ENCODE results near the gene RAI14.
A peak's percentile ranks its signal among the peaks of the same experiment; 100 is the strongest.

Gene RAI14

DNA sequence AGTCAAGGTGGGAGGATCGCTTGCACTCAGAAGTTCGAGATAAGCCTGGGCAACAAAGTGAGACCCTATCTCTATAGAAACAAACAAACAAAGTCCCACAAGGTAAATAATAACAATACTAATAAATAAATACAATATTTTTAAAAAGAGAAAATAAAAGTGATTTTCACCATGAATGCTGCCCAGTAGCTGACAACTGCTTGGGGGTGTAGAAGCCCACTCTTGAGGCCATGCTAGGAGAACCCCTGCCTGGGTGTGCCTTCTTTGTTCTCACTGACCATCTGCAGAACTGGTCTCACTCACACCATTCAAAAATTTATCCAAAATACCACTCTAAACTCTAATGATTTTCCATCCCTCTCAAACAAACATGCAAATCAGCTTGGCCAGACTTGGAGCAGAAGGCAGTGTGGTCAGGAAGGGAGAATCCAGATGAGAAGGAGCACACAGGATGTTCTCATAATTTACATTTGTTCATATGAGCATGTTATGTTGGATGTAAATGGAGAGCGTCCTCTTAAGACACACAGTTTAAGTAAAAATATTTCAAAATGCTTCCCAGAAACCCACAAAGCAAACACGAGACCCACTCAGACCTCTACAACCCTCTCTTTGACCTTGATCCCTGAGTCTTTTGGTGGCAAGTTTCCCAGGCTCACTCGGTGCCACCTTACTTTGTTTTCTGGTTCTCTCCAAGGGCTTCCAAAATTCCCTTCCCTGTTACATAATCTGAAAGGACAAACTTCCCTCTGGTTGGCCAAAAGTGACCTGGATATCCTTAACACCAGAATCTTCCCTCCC is 7.9 kb upstream of the RAI14 start:
- no peak for DNase-seq

DNA sequence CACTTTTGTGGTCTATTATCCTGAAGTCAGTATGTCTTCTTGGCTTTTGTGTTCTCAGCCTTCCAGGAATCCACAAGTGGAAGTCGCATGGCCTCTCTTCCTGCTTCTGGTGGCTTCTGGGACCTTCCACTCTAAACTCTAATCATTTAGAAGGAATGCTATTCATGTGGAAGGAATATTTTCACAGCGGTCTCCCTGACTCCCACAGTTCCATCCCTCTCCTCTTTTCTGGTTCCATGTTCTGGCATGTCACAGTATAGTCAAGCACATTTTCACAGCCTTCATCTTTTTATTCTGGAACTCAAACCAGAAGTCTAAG is 7.3 kb upstream of the RAI14 start:
- DNase-seq = no peak

DNA sequence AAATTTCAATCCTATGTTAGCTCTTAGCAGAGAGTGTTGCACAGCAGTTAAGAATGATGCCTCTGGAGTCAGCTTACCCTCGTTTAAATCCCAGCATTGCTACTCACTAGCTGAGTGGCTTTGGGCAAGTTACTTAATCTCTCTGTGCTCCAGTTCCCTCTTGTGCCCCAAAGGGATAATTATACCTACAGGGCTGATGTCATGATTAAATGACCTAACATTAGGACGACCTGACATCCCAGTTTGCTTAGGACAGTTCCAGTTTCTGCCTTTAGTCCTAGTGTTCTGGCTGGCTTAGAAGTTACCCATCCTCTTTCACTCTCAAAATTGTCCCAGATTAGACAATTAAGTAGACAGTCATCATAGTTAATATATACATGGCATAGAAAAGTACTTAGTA is 4.3 kb upstream of the RAI14 start:
- no peak for DNase-seq

DNA sequence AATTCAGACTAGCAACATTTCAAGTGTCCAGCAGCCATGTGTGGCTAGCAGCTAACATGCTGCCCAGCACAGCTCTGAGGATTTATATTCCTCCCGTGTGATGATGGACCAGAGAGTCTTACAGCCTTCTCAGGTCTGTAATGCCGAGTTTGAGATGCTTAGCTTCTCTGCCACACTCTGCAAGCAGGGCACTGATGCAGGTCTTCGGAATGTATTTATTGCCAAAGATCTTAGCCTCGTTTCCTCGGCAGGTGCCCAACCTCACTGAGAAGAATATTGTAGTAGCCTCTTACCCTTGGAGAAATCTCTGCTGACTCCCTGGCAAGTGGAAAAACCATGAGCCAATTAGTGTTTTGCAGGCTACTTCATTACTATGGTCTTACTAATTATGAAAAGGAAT is 3.7 kb upstream of the RAI14 start:
- DNase-seq = no peak

DNA sequence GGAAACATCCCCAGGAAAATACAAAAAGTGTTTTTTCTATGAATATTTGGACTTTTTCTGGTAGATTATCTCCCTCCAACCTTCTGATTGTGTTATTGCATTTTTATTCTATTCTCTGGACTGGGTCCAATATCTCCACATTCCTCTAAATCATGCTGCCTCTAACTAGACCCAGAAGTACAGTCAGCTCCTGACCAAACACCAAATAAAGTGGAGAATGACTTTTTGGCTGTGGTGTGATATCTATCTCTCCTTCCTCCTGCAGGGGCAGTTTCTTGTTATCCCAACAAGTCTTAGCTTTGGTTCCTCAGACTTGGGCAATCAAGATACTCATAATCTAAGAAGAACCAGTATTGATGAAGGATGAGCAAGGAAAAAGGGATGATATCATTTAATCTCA is 3.2 kb upstream of the RAI14 start:
- no peak for DNase-seq

DNA sequence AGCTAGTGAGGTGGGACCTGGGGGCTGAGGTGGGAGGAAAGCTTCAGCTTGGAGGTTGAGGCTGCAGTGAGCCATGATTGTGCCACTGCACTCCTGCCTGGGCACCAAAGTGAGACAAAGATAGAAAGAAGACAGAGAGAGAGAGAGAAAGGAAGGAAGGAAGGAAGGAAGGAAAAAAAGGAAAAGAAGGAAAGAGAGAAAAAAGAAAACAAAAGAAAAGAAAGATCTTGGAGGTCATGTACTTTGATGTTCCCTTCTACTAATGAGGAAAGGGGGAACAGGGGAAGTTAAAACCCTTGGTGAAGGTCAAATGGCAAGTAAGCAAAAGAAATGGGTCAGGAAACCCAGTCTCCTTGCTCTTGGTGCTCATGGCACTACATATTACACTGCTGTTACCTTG is 2.4 kb upstream of the RAI14 start:
- no peak for DNase-seq

DNA sequence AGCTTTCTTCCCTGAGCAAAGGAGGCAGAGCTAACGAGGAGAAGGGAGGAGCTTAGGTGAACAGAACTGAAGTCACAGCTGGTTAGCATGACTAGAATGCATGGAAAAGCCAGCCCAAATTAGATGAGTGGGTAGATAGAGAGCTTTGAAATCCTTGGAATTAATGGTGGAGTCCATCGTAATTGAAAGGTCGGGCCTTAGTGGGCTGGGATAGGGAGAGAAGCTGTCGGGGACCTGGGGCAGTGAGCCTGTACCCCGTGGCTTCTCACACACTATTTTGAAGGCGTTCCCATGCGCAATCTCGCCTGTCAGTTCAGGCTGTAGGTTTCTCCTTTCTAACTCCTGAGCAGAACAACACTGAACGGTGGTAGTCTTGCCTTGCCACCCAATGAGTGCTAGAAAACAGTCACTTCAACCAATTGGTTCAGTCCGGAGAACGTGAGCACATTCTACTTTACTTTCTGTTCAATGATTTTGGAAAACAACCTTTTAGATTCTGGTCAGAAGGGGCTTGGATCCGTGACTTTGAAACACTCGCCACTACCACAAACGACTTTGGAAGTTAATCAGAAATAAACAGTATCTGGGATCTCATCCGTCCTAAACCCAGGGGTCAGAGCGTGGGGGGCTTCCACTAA is 655 bp upstream of the RAI14 start:
- peak; percentile 41 for DNase-seq

DNA sequence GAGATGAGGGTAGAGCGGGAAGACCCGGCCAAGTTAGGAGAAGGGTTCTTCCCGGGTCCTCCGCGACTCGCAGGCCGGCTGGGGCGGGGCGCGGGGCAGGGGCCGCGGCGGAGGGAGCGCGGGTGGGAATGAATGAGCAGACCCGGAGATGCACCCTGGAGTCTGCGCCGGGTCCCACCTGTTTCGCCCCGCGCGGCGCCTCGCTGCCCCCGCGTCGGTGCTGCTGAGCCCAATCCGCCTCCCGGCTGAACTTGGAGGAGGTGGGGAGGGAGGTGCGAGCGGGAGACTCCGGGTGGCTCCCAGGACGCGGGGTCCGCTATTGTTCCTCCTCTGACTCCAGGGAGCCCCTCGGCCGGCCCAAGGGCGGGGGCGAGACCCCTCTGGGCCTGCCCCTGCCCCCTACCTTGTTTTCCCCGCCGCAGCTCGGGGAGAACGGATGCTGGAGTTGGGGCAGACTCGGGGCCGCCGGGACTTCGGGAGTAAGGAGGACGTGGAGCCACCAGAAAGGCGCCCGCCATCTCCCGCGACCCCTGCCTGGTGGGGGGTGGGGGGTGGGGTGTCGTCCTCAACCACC is 659 bp downstream of the RAI14 start:
- DNase-seq = peak; percentile 55

DNA sequence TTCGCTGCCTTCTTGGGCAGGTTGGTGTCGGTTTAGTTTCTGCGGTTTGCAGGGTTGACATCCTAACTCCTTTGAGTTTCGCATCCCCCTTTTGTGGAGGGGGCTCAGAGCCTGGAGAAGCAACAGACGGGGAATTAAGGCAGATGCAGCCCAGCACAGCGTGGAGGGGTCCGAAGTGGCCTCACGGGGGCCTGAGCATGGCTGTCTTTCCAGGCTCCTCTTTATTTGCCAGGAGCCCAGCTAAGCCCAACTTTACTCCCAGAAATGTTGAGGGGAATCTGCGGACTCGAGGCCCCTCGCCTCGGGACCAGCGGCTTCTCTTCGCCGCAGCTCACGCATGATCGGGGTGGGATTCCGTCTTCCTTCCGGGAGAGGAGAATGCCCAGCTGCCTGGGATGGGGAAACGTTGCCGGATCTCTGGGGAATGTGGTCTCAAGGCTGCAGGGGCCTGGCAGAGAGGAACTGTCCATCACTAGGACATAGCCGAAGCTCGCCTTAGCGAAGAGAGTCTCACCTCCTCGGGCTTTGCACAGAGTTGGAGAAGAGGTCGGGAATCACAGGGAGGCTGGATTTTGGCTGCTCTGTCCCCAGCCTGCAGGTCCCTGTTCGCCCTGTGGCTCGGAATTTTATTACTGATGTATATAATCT is 1.3 kb downstream of the RAI14 start:
- DNase-seq = peak; percentile 37

DNA sequence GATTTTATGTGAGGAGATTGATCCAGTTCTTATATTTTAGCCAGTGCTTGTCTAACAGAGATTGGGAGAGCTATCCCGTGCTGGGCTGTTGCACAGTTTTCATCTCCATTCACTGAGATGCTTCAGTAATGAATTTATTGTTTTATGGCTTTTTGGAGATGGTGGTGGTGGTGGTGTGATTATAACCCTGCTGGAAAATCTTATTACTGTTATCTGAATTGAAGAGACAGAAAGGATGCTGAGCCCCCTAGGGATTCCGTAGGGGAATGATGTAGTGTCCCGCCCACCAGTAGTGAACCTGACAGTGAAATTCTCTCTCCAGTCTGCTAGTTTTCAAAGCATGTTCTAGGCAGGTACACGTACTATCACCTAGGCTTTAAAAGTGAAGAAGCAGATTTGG is 1.9 kb downstream of the RAI14 start:
- peak; percentile 68 for DNase-seq

DNA sequence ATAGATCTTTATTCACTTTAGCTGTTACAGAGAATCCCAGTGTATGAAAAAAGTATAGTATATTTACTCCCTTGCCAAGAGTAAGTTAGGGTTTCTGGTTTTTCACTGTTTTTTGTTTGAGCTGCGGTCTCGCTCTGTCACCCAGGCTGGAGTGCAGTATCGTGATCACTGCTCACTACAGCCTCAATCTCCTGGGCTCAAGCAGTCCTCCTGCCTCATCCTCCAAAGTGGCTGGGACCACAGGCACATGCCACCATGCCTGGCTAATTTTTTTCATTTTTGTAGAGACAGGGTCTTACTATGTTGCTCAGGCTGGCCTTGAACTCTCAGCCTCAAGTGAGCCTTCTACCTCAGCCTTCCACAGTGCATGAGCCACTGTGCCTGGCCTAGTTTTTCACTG is 3.0 kb downstream of the RAI14 start:
- no peak for DNase-seq

DNA sequence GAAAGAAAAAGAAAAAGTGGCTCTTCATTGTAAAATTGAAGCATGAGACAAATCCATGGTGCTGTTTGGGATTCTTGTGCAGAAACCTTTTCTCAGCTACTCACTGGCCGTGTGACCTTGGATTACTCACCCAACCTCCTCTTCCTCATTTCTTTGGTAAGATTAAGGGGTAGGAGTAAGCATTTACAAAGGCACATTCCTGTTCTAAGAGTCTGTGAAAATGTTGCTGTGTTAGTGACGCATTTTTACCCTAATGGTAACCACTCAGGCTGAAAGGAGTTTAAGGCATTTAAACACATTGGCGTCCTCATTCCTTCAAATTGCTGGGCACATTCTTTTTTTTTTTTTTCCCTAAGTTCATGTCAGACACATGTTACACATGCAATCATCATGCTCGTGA is 4.3 kb downstream of the RAI14 start:
- DNase-seq = no peak

DNA sequence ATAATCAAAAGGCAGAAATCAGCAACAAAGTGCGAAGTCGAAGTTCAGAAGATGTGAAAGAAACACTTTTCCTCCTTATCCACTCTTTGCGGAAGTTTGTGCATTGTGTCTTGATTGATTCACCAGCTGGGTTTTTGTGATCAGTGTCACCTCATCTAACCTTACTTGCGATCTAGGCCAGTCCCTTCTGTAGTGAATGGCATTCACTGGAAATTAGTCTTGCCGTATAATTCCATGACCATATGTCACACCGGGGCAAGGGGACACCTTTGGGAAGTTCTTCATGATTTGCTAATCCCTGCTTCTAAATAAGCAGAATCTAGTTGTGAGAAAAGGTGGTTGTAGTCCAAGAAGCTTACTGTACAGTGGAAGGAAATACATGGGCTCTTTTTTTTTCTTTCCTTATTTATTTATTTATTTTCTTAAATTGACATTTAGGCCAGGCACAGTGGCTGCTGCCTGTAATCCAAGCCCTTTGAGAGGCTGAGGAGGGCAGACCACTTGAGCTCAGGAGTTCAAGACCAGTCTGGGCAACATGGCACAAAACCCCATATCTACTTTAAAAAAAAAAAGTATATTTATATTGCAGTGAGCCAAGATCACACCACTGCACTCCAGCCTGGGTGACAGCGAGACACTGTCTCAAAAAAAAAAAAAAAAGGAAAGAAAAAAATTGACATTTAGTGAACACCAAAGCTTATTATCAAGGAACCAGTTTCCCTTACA is 7.8 kb downstream of the RAI14 start:
- DNase-seq = no peak

DNA sequence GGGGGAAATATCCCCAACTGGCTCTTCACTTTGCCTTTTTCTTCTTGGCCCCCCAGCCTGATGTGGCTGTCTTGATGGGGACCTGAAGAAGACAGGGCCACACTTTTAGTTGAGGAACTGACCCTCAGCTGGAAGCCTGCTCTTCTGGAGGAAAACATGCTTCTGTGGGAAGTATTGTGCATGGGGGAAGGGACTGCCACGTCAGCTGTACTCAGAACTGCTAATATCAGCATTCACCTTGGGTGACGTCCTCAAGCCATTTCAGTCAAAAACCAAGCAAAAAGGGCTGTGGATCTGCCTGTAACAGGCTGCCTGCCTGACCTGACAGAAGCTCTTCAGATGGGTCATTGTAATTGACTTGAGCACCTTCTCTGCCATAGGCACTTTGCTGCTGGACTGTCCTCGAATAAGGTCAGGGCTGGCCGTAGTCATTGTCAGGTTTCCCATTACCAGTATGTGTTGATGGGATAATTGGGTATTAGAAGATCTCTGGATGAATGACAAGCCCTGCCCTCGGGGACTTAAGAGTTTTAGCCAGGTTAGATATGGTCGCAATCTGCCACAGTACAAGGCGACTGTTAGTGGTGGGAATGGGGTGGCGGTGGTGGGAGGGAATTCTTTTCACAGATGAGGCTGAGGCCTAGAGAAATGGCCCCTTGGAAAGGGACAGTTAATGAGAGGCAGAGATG is 10.4 kb downstream of the RAI14 start:
- no peak for DNase-seq

DNA sequence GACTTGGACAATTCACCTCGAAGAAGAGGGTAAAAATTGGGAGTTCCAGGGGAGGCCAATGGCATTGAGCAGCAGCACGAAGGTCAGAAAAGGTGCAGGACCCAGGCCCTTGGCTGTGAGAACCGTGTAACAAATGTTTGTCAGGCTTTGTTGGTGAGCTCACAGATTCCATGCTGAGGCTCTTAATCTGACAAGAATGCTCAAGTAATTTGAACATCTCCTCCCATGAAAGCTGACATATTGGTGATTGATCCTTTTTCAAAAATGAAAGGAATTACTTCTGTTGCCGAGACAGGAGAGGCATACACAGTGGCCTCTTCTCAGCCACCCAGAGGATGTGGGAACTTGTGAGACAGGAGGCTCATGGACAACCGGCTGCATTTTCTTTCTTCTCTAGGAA is 11.6 kb downstream of the RAI14 start:
- DNase-seq = no peak

DNA sequence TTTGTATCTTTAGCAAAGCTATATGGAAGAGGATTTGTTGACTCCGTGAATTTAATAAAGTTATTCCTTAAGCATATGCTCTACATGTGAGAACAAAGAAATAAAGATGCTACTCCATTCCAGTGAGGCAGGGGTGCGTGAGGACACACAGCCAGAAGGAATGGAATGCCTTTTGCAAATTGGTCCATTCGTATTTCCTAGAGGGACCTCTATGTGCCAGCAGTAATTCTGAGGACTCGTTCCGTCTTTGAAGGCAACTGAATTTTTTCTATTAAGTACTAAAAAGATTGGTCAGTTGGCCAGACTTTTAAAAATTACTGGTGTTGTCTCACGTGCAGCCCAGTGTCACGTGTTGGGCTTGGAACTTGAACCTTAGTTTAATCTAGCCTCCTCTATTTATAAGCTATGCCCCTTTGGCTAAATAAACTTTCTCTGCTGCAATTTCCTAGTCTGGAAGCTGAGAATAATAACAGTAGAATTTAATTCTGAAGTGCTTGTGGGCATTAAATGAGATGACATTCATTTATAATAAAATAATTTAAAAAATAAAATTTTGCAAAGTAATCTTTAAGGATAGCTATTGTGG is 13.9 kb downstream of the RAI14 start:
- no peak for DNase-seq

DNA sequence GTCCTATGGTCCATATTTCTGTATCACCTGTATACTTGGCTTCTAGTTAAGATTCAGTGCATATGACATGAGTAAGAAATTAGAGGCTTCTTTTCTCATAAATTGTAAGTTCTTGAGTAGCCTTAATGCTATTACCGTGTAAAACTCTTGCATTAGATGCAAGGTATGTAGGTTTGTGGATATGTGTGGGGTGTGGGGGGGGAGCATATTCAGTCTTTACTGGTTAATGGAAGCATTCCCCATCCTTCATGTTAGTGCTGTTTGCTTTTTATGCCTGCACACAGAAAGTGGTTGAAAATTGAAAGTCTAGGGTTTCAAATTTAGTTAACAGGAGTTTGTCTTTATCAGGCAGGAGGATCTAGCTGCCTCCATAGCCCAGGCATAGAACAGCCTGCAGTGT is 16.1 kb downstream of the RAI14 start:
- no peak for DNase-seq

DNA sequence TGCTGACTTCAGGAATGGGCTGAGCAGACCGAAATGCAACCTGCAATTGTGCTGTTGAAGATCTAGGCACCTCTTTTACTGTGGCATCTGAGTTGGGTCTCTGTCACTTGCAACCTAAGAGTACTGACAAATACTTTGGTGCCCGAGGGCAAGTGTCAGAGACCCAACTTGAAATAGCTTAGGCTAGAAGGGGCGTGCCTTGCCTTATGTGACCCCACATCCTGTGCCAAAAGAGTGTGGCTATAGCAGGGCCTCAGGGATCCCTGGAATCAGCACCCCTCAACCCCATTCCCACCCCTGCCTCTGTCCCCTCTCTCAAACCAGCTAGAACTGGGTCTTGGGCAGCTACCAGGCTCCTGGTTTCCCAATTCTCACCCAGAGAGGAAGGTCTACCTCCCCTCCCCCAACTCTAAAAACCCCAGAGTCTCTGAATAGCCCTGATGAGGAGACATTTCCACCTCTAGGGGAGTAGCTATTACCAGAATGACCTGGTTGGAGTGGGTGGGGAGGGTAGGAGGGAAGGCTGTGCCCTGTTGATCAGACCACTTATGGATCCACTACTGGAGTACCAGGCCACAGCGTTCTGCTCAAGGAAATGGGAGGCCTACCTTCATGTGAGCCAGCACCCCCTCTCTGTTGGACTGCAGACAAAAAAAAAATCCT is 17.5 kb downstream of the RAI14 start:
- DNase-seq = no peak

DNA sequence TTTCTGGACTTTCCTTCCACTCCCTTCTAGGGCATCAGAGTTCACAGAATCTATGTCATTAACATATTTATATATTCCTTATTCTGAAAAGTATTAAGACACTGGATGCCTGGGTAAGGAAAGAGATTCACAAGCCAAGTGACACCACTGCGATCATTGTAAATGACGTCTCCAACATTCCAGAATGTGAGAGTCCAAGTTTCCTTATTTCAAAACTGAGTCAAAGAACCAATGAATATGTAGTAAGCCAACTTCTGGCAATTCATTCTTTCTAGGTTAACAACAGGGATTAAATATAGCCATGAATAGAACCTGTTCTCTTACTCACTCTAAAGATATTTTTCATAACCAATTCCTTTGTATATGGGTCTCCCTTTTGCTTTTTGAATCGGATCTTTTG is 18.1 kb downstream of the RAI14 start:
- DNase-seq = no peak

DNA sequence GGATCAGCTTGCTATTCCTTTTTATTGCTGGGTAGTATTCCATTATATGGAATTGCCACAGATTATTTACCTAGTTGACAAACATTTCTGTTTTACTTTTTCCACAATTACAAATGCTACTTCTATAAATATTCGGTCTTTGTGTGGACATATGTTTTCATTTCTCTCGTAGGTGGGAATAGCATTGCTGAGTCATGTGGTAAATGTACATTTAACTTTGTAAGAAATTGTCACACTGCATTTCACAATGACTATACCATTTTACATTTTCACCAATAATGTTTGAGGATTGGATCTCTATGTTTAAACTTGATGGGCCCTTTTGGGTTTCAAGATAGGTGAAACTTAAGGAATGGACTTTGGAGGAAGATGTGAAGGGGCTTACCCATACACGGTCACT is 19.7 kb downstream of the RAI14 start:
- no peak for DNase-seq

DNA sequence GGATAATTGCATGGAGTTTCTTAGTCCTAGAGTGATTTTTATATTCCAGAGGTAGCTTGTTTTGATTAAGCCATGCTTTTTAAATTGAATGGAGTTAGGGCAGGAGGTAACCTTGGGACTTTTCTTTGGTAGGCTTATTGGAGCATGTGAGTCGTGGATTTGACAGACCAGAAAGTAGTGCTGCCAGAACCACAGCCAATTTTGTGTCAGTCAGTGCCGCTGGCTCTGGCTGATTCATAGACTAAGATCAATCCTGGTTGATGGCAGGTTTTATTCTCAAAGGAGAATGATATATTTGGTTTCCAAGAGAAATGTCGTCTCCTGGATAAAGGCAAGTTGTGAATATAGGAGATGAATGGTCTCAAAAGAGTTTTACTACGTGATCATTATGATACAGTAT is 20.3 kb downstream of the RAI14 start:
- DNase-seq = no peak

DNA sequence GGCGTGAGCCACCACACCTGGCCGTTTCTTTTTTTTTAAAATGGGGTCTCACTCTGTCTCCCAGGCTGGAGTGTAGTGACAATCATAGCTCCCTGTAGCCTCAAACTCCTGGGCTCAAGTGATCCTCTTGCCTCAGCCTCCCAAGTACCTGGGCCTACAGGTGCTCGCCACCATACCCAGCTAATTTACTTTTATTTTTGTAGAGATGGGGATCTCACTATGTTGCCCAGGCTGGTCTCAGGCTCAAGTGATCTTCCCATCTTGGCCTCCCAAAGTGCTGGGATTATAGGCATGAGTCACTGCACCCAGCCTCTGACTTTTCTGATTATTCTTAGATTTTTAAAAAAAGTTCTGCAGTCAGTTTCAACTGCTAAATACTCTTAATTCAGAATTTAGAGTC is 21.3 kb downstream of the RAI14 start:
- no peak for DNase-seq
